ENCODE data around the gene OR5M8.

OR5M8 gene

GRCh38 chr11:56491270-56491669 lies at the start of gene OR5M8:
Gene OR5M8 (minus strand): TSS chr11:56491370. CDS start chr11:56491370, 0 bp downstream.
- DNase-seq, result no peak

GRCh38 chr11:56533054-56533740 lies 42.0 kb upstream of the OR5M8 start:
- DNase-seq, result no peak

- no peak for DNase-seq
Observed at GRCh38 chr11:56531856-56532255, 40.7 kb upstream of the OR5M8 start.

- DNase-seq, result no peak
Observed at GRCh38 chr11:56522008-56522407, 30.8 kb upstream of the OR5M8 start.

- DNase-seq, result no peak
Observed at GRCh38 chr11:56513280-56513679, 22.1 kb upstream of the OR5M8 start.

GRCh38 chr11:56509439-56509838 lies 18.3 kb upstream of the OR5M8 start:
- DNase-seq, result no peak

DNA sequence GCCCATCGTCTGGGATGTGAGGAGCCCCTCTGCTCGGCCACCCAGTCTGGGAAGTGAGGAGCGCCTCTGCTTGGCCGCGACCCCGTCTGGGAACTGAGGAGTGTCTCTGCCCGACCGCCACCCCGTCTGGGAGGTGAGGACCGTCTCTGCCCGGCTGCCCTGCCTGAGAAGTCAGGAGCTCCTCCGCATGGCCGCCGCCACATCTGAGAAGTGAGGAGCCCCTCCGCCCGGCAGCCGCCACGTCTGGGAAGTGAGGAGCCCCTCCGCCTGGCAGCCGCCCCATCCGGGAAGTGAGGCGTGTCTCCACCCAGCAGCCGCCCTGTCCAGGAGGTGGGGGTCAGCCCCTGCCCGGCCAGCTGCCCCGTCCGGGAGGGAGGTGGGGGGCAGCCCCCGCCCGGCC lies 5.8 kb upstream of the OR5M8 start:
- no peak for DNase-seq

DNA sequence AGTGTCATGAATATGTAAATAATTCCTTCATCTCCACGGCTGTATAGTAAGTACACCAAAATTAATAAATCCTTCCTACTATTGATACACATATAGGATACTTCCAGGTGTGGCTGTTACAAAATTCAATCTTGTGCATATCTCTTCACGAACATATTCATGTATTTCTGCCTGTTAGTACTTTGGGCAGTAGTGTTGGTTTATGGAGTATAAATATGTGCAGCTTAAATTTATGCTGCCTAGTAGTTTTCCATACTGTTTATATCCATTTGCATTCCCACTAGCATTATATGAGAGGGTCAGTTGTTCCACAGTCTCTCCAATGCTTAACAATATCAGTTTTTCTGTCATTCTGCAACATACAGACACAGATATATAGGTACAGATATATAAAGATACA lies 3.9 kb upstream of the OR5M8 start:
- no peak for DNase-seq

- no peak for DNase-seq
Observed at GRCh38 chr11:56486801-56487200, 4.4 kb downstream of the OR5M8 start.

DNA sequence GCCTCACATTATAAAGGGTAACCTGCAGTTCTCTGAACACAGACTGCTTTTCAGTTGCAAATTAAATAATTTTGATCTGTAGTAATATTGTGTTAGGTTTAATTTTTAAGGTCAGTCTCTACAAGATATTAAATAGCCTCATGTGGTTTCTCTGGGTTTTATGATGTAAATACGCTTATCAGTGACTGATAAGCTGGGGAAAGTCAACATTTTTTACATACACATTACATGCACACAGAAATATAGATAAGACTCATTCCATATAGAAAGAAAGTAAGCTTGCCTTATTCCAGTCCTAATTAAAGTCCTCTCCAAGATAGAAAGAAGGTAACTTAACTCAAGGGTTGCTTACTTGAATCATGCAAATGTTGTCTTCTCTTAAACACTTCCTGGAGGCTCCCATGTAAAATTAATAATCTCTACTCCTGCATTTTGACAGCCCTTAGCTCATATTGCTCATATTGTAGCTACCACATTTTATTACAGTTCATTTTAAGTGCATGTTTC lies 16.4 kb downstream of the OR5M8 start:
- DNase-seq, result no peak

GRCh38 chr11:56473252-56473651 lies 17.9 kb downstream of the OR5M8 start, which contains the start of gene OR5M3:
Gene OR5M3 (minus strand): TSS chr11:56473352. CDS start chr11:56470497, 2,855 bp downstream.
- DNase-seq, result no peak

DNA sequence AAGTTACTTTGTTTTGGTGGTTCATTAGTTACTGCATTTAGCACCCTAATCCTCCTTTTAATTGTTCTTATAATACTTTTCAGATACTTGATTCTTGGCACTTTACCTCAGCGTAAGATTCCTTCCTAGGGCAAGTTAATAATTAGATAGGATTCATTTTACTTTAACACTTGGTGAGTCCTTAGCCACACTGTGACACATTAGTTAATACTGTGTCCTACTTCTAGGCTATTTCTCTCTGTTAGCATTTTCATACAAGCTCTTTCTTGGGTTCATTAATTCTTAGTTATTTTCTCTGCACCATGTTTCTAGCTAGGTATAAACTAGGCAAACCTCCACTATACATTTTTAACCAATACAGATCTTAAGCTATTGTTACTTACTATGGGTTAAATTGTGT lies 34.1 kb downstream of the OR5M8 start:
- no peak for DNase-seq

- DNase-seq, result no peak
Observed at GRCh38 chr11:56453521-56453920, 37.6 kb downstream of the OR5M8 start.

Data from AML-193 (cell line).